ENCODE measurements around the gene LNX1. TPM values are rescaled to one million over a fixed set of nuclear protein-coding genes. Genes with fewer than 3 reads are reported as not detected.

LNX1 gene
- total RNA-seq, 4 donors from 2014 or later: 5.8 to 14.7 (median 8.4) TPM

- no peak overlapping the region for H3K4me3 ChIP-seq
- TF ChIP-seq POLR2AphosphoS5 (IDR thresholded peaks at IDR 0.05) (no peak), CTCF (IDR thresholded peaks at IDR 0.05) (no peak), POLR2A (IDR thresholded peaks at IDR 0.05; ENCODE audit: low read depth) (no peak), EP300 (IDR thresholded peaks at IDR 0.05) (no peak)
- no peak overlapping the region for H3K27ac ChIP-seq (replicated peaks in 1 of 4)
- intact Hi-C loops (cut with DNase I): no loop called here
- no peaks in the 10 kb centered on the region for H3K9me3 ChIP-seq
- WGBS: 80% methylated on average over 1 of the region's 1 CpG
- H3K4me1 ChIP-seq: peaks cover 14 to 30% (median 28%) of the 10 kb centered on the region in 4 donors
- H3K36me3 ChIP-seq: no peaks in the 10 kb centered on the region
- no peaks in the 10 kb centered on the region for H3K27me3 ChIP-seq
- no peak for DNase-seq (ENCODE audit: extremely low spot score)
These were observed 46.0 kb downstream of the LNX1 start for GRCh38 chr4:53545273-53545672.

- H3K27ac ChIP-seq (replicated peaks in 1 of 4): no peak overlapping the region
- H3K4me1 ChIP-seq: peaks cover 16 to 31% (median 28%) of the 10 kb centered on the region in 4 donors
- H3K9me3 ChIP-seq: no peaks in the 10 kb centered on the region
- no peak for TF ChIP-seq POLR2A (IDR thresholded peaks at IDR 0.05; ENCODE audit: low read depth)
- no peak for TF ChIP-seq POLR2AphosphoS5 (IDR thresholded peaks at IDR 0.05)
- no peak for TF ChIP-seq EP300 (IDR thresholded peaks at IDR 0.05)
- no peak for TF ChIP-seq CTCF (IDR thresholded peaks at IDR 0.05)
- H3K4me3 ChIP-seq: no peak overlapping the region
- intact Hi-C loops (cut with DNase I): no loop called here
- H3K36me3 ChIP-seq: no peaks in the 10 kb centered on the region
- DNase-seq (ENCODE audit: extremely low spot score): no peak
- H3K27me3 ChIP-seq: no peaks in the 10 kb centered on the region
These were observed 47.7 kb downstream of the LNX1 start for GRCh38 chr4:53543561-53543960.

GRCh38 chr4:53541577-53542206, 49.6 kb downstream of the LNX1 start:
- no peak for DNase-seq (ENCODE audit: extremely low spot score)
- H3K27ac ChIP-seq (replicated peaks in 1 of 4): peak overlapping the region; percentile 38 to 74 (median 54)

GRCh38 chr4:53538756-53539155, 52.5 kb downstream of the LNX1 start:
- Histone ChIP-seq H3K27me3 (no peaks in the 10 kb centered on the region), H3K4me3 (no peak overlapping the region), H3K9me3 (no peaks in the 10 kb centered on the region), H3K4me1 (peaks cover 25 to 31% (median 28%) of the 10 kb centered on the region in 4 donors), H3K27ac (replicated peaks in 1 of 4) (no peak overlapping the region), H3K36me3 (no peaks in the 10 kb centered on the region)
- intact Hi-C loops (cut with DNase I): no loop called here
- no peak for TF ChIP-seq POLR2AphosphoS5 (IDR thresholded peaks at IDR 0.05)
- no peak for TF ChIP-seq EP300 (IDR thresholded peaks at IDR 0.05)
- TF ChIP-seq CTCF (IDR thresholded peaks at IDR 0.05): no peak
- 75% methylated on average over 4 of the region's 4 CpGs for WGBS
- no peak for DNase-seq (ENCODE audit: extremely low spot score)

More at GRCh38 chr4:53541577-53542206, 49.6 kb downstream of the LNX1 start:
- peaks cover 25 to 31% (median 28%) of the 10 kb centered on the region in 4 donors for H3K4me1 ChIP-seq
- no peaks in the 10 kb centered on the region for H3K27me3 ChIP-seq
- TF ChIP-seq POLR2AphosphoS5 (IDR thresholded peaks at IDR 0.05) (no peak), CTCF (IDR thresholded peaks at IDR 0.05) (no peak), EP300 (IDR thresholded peaks at IDR 0.05) (no peak), POLR2A (IDR thresholded peaks at IDR 0.05; ENCODE audit: low read depth) (no peak)
- H3K36me3 ChIP-seq: no peaks in the 10 kb centered on the region
- no peaks in the 10 kb centered on the region for H3K9me3 ChIP-seq
- H3K4me3 ChIP-seq: no peak overlapping the region
- intact Hi-C loops (cut with DNase I): no loop called here
- WGBS: 12% methylated on average over 2 of the region's 2 CpGs

GRCh38 chr4:53537606-53538005, 53.7 kb downstream of the LNX1 start:
- Histone ChIP-seq H3K27me3 (no peaks in the 10 kb centered on the region), H3K36me3 (no peaks in the 10 kb centered on the region), H3K4me3 (no peak overlapping the region), H3K4me1 (peaks cover 21 to 25% (median 24%) of the 10 kb centered on the region in 4 donors), H3K27ac (replicated peaks in 1 of 4) (no peak overlapping the region), H3K9me3 (no peaks in the 10 kb centered on the region)
- no peak for DNase-seq (ENCODE audit: extremely low spot score)
- intact Hi-C loops (cut with DNase I): no loop called here
- TF ChIP-seq POLR2AphosphoS5 (IDR thresholded peaks at IDR 0.05): peak; percentile 25 to 26
- no peak for TF ChIP-seq EP300 (IDR thresholded peaks at IDR 0.05)
- TF ChIP-seq CTCF (IDR thresholded peaks at IDR 0.05): no peak
- no peak for TF ChIP-seq POLR2A (IDR thresholded peaks at IDR 0.05; ENCODE audit: low read depth)
- WGBS: 57% methylated on average over 3 of the region's 3 CpGs

All from esophagus muscularis mucosa (tissue), 4 donors.